GM19043 (cell line): ENCODE data around the gene RBMS3.
"Not testable (repeated sequence)": the region's sequence is repeated elsewhere in the genome, so short reads cannot be mapped to it uniquely, and the experiment has no call there.

Experiments used
- ATAC-seq: cut with Tn5 transposase; IDR thresholded peaks from one replicate; pipeline ENCODE4 v1.9.1; 2021; ENCODE audit warnings: low read depth; ENCODE audit not compliant: unreplicated experiment

RBMS3 gene

DNA sequence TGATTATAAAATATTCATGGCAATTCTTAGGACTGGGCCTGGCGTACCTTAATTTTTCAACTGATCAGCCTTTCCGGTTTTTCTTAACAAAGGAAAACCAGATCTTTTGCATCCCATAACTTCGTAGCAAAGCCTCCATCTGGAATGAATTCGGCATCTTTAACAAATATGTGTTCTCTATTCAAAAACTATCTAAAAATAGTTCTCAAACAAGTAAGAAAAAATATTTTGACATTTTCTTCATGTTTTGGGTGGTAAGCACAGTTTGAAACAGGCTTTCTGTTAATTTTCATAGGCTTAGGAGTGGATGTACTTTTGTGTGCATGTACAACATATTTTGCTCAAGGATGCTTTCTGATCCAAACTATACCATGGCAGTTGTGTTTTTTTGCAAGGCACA lies 55.1 kb downstream of the RBMS3 start:
- no peak for ATAC-seq

DNA sequence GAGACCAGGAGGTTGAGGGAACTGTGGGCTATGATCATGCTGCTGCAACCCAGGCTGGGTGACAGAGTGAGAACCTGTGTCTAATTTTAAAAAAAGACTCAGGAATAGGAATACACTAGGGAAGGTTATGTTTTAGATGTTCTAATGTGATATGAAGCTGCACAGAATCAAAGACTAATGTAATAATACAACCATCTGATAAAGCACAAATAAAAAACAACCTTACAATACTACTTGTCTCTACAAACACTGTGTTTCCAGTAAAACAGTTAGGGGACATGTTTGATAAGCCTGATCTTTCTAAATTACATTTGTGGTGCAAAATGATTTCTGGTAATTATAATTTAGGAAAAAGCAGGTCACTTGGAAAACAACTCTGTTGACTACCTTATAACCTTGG lies 56.7 kb downstream of the RBMS3 start:
- no peak for ATAC-seq

DNA sequence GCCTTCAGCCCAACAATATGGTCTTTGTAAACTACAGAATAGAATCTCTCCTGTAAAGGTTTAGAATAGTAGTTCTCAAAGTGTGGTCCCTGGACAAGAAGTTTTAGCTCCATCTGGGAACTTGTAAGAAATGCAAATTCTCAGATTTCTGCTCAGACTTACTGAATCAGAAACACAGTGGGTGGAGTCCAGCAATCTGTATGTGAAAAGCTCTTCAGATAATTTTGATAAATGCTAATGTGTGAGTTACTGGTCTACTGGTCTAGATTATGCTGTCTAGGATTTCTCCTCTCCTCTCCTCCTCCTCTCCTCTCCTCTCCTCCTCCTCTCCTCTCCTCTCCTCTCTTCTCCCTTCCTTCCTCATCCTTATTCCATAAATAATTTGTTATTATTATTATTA lies 57.5 kb downstream of the RBMS3 start:
- ATAC-seq, result no peak

DNA sequence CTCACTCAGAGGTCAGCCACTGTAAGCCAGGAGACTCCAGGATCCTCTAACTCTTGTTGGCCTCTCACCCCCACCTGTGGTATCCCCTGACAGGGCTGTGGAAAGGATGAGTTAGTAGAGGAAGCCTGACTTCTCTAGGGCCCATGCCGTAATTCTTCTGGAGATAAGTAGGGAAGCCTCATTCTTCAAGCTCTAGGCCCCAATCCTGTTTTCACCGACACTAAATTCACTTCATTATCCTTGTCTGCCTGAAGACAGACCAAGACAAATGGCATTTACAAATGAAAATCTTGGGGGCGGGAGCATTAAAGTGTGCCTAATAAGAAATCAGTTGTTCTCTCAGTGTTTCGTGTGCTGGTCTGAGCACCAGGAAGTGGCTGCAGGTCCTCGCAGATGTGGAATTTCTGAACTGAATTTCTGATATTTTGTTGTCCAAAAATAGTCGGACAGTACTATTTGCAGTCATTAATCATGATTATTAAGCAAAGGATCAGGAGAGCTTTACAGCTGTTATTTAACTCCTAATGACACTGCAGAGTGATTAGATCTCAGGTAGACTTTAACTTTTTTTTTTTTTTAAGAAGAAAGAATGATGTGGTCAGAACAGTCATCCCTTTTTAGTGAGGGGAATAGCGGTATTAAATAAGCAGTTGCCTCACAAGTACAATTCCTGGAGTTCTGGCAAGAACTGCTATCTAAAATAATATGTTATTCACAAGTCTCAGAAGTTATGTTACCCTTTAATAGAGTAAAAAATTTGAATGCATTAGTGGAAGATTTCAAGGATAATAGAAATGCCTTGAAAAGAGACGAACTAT lies 58.4 kb downstream of the RBMS3 start:
- ATAC-seq, result no peak

DNA sequence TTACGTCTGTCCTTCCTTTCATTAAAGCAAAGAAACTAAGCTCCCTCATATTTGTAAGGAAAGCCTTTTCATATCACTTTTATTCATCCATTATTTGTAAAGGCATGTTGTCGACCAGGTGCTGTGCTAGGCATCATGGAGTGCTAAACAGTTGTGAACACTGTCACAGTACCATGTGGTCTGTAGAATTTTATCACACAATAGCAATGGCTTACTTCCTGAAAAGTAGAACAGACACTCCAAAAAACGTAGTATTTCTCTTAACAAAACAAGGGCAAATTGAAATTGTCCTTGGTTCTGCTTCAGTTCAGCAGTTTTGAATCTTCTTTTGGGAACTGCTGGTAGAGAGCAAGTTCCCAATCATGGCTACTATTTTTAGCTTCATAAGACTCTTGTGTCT lies 63.3 kb downstream of the RBMS3 start:
- ATAC-seq, result no peak

DNA sequence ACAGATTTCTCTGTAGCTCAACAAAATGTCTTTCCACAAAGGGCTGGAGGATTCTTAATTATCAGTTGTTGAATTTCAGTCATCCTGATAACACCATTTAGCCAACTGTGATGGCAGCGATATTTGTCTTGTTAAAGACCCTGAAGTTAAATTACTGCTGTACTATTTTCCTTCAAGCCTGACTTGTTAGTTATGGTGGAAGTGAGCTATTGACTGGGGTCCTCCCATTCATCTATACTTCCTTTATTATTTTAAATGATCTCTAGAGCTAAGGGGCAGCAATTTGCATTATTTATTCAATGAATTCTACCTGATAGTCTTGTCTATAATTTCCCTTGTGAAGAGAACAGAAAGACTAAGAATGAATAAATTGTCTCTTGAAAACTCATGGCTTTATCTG lies 64.1 kb downstream of the RBMS3 start:
- ATAC-seq, result no peak

DNA sequence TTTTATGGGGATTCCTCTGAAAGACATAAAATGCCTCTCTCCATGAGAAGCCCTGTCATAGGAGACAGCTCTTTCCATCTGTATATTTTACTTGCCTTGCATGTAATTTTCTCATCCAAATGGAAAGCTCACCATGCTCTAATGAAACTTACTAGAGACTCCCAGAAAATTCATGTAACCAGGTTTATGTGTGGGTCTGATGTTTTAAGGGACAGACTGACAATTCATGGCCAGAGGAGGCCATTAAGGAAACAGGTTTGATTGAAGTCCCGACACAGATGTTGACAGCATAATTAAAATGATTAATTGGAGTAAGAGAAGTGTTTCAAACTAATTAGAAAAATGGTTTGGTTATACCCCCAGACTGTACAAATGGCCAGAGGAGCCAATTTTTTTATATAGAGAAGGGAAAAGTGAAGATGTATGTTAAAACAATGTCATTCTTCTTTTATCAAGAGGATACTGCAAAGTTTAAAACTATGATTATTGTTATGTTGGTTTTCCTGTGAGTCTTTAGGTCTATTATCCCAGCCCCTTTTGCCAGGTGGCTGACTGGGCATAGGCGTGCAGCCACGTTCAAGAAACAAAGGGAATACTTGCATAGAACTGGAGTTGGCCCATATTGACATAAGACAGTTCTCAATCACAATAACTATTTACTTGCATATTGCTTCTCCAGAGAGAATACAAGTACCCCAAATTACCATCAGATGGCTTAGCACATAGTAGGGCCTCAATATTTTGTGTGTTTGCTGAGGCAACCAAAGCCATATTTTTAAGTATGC lies 64.8 kb downstream of the RBMS3 start:
- ATAC-seq, result no peak

DNA sequence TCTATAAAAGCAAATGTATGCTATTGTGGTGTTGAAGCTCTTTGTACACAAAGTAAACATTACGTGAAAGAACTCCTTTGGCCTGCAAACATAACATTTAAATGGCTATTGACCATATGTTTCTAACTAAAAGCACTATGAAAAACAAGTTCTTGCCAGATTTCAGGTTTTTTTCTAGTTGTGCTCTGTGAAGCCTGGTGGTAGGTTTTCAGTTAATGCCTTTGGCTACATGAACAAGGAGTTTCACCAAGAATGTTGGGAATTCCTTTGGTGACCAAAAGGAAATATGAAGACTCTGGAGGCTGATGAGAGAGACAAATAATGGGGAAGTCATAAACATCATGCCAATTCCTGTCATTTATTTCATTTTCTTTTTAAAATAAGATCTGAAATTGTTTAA lies 66.0 kb downstream of the RBMS3 start:
- no peak for ATAC-seq

DNA sequence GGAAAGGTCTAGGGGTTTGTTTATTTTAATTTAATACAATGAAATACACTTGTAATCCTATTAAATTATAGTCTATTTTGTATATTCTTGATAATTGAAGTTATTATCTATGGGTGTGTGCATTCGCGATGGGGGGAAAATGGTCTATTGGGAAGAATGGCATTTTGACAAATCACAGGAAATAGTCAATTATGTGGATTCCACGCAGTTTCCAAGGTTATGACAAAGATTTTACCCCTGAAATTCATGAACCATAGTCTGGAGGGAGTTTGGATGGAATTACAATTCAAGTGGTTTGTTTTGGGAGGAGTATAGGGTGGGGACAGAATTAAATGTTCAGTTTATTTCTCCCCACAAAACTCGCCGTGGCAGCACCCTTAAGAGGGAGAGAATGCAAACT lies 66.5 kb downstream of the RBMS3 start:
- ATAC-seq, result no peak

DNA sequence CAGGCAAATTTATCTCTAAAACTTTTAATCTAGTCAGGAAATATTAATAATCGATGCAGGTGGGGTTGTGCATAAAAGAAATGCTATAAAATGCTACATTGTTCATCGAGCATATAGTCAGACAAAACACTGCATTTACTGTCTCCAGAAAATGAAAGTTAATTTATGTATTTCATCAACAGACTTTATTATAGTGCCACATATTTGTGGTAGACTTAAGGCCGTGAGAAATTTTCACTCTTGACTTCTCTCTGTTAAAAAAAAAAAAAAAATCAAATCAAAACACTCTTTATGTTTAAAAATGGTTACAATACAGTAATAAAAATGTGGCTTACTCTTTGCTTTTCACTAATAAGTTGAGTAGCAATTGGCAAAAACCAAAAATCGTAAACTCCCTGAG lies 67.4 kb downstream of the RBMS3 start:
- no peak for ATAC-seq

DNA sequence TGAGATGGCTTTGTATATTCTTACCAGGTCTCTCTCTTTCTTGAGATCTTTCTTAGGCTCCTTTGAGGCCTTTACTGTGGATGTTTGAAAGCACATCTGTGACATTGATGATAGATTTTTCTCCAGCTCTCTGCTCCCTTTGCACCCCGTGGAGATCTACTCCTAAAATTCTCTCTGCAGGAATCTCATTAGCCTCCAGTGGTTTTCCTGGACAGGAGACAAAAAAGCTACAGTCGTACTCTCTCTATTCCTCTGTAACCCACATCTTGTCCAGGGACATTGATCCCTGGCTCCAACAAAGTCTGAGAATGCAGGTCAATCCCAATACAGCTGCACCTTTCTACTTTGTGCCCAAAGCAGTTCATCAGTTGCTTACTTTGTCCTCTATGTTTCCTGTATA lies 68.2 kb downstream of the RBMS3 start:
- ATAC-seq, result no peak

DNA sequence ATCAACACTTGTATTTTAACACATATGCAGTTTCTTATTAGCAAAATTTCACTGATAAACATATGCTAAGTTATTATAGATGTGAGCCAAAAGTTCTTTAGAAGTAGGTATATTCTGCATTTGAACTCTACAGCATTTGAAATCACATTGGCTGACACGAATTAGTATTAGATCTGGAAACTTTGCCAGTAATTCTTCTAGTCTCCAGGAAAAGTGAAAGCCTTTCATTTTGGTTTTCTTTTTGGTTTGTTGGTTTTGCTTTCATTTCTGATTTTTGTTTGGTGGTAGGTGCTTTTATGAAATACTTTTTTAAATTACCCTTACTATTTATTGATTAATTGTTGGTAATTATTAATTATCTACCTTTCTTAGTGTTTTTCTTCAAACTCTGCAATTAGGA lies 72.9 kb downstream of the RBMS3 start:
- peak; percentile 57 for ATAC-seq

DNA sequence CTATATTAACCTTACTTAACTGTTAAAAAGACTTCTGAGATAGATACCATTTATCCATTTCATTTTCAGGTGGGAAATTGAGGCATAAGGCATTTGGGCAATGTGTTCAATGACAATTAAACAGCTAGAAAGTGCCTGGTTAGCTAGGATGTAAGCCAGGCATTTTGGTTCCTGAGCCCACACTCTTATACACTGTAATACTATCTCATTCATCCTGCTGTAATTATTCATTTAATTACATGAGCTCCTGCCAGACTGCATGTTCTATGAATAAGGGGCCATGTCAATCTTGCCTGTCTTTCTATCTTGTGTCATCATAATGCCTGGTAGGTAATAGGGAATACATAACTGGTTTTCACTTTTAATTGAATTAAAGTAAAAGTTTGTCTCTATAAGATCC lies 74.0 kb downstream of the RBMS3 start:
- ATAC-seq, result no peak

DNA sequence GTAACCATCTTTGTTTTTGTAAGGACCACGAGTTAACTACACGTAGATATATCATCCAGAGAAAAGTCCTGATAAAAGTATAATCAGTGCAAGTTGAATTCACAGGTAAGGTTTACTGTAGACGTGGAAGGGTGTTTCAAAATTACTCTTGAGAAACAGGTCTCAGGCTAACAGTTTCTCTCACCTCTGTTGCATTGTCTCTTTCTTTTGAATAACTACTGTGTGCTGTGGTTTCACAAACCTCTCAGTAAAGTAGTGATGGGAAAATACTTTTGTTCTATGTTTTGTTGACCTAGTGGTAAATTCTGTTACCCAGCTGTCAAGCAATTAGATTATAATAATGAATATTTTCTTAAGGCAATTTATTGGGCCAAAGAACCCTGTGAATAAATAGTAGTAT lies 75.2 kb downstream of the RBMS3 start:
- ATAC-seq, result no peak

DNA sequence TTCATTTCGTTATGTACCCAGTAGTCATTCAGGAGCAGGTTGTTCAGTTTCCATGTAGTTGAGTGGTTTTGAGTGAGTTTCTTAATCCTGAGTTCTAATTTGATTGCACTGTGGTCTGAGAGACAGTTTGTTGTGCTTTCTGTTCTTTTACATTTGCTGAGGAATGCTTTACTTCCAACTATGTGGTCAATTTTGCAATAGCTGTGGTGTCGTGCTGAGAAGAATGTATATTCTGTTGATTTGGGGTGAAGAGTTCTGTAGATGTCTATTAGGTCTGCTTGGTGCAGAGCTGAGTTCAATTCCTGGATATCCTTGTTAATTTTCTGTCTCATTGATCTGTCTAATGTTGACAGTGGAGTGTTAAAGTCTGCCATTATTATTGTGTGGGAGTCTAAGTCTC lies 79.4 kb downstream of the RBMS3 start:
- ATAC-seq, result not testable (repeated sequence)

DNA sequence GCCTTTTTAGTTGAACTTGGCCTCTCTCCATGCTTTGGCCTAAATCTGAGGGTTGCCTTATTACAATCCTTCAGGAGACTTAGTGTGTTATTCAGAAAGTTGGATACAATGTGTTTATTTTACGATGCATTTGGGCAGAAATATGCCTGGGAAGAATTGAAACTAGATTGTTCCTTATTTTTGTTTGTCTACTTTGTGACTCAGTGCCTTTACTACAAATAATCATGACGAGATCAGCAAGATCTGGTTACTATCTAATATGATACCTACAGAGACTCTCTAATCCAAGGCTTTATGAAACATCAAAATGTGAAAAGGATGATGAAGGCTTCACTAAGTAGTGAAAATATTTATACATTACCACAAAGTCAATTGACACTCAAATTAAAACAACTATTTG lies 82.2 kb downstream of the RBMS3 start:
- ATAC-seq, result no peak

DNA sequence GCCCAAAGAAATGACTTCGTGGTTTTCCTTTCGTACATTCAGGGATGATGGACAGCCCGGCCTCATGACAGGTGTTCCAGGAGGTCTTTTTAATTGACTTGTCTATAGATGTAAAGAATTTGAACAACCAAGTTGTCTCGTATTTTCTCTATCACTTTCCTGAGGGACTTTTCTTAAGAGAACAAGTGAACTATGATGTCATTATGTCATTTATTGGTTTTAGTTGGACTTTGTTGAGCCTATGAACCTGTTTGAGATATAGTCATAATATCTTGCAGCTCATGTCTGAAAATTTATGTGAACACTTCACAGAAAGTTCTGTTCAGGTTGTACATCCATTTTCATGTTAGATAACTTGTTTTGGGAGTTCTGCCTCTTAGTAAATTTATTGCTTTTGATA lies 89.2 kb downstream of the RBMS3 start:
- no peak for ATAC-seq

DNA sequence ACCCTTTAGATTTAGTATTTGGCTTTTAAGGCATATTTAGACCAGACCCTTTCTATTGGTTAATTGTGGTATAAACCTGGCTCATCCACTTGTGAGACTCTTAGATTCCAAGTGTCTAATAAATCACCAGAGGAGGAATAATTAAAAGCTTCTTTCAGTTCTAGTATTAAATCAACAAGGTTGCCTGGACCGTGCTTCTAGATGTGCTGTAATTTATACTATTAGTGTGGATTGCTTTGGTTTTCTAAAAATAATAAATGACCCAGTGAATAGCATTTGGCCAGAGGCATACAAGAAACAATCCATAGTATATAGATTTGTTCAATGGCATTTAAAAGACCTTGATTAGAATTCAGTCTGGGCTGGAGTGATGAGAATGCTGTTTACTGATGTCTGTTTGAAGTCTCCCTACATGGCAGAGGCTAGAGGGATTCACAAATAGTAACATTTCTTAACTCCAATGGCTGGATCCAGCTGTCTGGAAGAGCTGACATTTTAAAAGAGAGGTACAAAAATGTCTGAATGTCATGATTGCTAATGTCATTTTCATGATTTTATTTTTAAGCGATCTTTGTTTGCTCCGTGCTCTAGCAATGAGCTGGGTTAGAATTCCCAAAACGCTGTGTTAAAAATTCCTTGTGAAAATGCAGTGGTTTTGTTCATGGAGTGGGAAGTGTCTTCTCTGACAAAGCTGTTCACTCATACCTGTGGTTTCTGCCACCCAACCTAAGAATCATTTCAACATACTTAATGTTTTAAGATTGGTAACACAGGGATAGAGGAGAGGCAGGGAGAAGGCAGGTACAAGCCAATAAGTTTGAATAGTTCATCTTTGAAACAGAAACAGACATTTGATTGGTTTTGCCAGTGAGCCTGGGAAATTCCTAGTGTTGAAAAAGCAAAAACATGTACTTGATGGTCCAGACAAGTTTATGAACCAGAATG lies 89.9 kb downstream of the RBMS3 start:
- no peak for ATAC-seq

DNA sequence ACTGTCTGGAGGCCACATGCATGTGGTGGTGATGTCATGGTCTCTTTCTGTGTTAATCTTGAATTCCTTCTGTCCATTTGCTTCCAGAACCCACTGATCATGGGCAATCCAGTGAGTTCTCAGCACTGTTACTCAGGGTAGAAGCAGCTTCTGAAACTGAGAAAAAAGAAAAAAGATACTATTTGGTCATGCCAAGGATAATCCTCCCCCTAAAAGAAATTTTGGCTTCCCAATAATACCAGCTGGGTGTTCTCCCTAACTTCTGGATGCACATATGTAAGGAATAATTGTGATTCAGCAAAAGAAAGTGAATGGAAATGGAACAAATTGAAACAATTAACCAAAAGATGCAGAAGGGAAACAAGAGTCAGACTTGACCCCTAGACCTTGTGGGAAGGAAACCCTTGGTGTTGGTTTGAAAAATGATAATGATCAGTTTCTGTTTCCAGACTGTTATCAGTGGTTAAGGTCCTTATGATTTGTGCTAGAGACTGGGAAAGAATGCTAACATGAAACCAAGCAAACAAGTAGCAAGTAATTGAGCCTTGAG lies 92.3 kb downstream of the RBMS3 start:
- ATAC-seq, result no peak

DNA sequence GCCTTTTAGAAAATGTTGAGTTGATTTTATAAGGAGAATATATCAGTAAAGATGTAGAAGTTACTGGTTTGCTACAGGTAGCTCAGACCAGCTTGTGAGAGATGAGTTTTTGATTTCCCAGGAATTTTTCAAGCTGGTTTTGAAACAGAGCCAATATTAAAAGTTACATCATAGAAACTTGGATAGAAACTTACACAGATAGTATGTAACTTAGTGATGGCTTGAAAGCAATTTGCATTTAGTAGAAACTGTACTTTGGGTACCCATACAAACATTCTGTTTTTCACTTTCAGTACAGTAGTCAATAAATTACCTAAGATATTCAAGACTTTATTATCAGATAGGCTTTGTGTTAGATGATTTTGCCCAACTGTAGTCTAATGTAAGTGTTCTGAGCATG lies 93.4 kb downstream of the RBMS3 start:
- ATAC-seq, result no peak

DNA sequence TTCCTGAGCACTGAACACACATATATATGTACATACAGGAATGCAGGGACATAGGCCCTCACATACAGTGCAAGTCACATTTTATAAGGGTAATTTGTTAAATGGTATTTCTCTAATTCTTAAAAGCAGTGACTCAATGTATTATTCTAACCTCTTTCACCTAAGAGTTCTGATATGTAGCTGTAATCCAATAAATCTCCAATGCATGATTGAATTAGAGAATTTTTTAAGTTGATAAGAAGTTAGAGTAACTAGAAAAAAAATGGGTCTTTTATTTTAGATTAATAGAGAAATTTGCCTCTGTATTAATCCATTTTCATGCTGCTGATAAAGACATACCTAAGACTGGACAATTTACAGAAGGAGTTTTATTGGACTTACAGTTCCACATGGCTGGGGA lies 98.2 kb downstream of the RBMS3 start:
- ATAC-seq, result no peak
